ENCODE results near the gene AKAP17A.
"Not testable (repeated sequence)": the region's sequence is repeated elsewhere in the genome, so short reads cannot be mapped to it uniquely, and the experiment has no call there.

The AKAP17A gene

GRCh38 chrX:1574181-1574580 lies 17.2 kb upstream of the AKAP17A start:
- H3K27me3 Mint-ChIP-seq; H3K9me3 Mint-ChIP-seq; H3K36me3 Mint-ChIP-seq (ENCODE audit: low read depth); H3K27ac Mint-ChIP-seq; H3K4me3 Mint-ChIP-seq: not testable (repeated sequence)
- H3K4me1 Mint-ChIP-seq (ENCODE audit: low read depth), result peaks cover 18% of the 10 kb centered on the region

GRCh38 chrX:1576201-1576992 lies 15.0 kb upstream of the AKAP17A start:
- H3K27me3 Mint-ChIP-seq, result no peaks in the 10 kb centered on the region
- H3K9me3 Mint-ChIP-seq, result no peaks in the 10 kb centered on the region
- no peaks in the 10 kb centered on the region for H3K36me3 Mint-ChIP-seq (ENCODE audit: low read depth)
- peaks cover 10% of the 10 kb centered on the region for H3K4me1 Mint-ChIP-seq (ENCODE audit: low read depth)
- no peak overlapping the region for H3K27ac Mint-ChIP-seq
- H3K4me3 Mint-ChIP-seq, result no peak overlapping the region

GRCh38 chrX:1577845-1578244 lies 13.6 kb upstream of the AKAP17A start:
- H3K4me1 Mint-ChIP-seq (ENCODE audit: low read depth), result peaks cover 15% of the 10 kb centered on the region
- H3K4me3 Mint-ChIP-seq, result no peak overlapping the region
- no peaks in the 10 kb centered on the region for H3K36me3 Mint-ChIP-seq (ENCODE audit: low read depth)
- no peak overlapping the region for H3K27ac Mint-ChIP-seq
- no peaks in the 10 kb centered on the region for H3K9me3 Mint-ChIP-seq
- H3K27me3 Mint-ChIP-seq, result no peaks in the 10 kb centered on the region

GRCh38 chrX:1578511-1579173 lies 12.8 kb upstream of the AKAP17A start:
- Mint-ChIP-seq H3K36me3 (ENCODE audit: low read depth) (no peaks in the 10 kb centered on the region), H3K4me1 (ENCODE audit: low read depth) (peaks cover 23% of the 10 kb centered on the region), H3K4me3 (no peak overlapping the region), H3K9me3 (no peaks in the 10 kb centered on the region), H3K27me3 (no peaks in the 10 kb centered on the region), H3K27ac (no peak overlapping the region)

- H3K27me3 Mint-ChIP-seq, result no peaks in the 10 kb centered on the region
- H3K4me1 Mint-ChIP-seq (ENCODE audit: low read depth), result peaks cover 26% of the 10 kb centered on the region
- no peak overlapping the region for H3K4me3 Mint-ChIP-seq
Observed at GRCh38 chrX:1581132-1581531, 10.3 kb upstream of the AKAP17A start.

GRCh38 chrX:1582686-1583437 lies 8.5 kb upstream of the AKAP17A start:
- Mint-ChIP-seq H3K4me3 (peak overlapping the region; percentile 12), H3K36me3 (ENCODE audit: low read depth) (no peaks in the 10 kb centered on the region), H3K9me3 (no peaks in the 10 kb centered on the region), H3K4me1 (ENCODE audit: low read depth) (peaks cover 29% of the 10 kb centered on the region), H3K27ac (peak overlapping the region; percentile 83), H3K27me3 (no peaks in the 10 kb centered on the region)

More at GRCh38 chrX:1581132-1581531, 10.3 kb upstream of the AKAP17A start:
- no peaks in the 10 kb centered on the region for H3K36me3 Mint-ChIP-seq (ENCODE audit: low read depth)
- no peak overlapping the region for H3K27ac Mint-ChIP-seq
- H3K9me3 Mint-ChIP-seq, result no peaks in the 10 kb centered on the region

- Mint-ChIP-seq H3K9me3 (no peaks in the 10 kb centered on the region), H3K4me3 (no peak overlapping the region), H3K36me3 (ENCODE audit: low read depth) (no peaks in the 10 kb centered on the region), H3K27me3 (no peaks in the 10 kb centered on the region), H3K27ac (no peak overlapping the region), H3K4me1 (ENCODE audit: low read depth) (peaks cover 31% of the 10 kb centered on the region)
Observed at GRCh38 chrX:1584237-1585011, 7.0 kb upstream of the AKAP17A start.

- Mint-ChIP-seq H3K36me3 (ENCODE audit: low read depth) (no peaks in the 10 kb centered on the region), H3K9me3 (no peaks in the 10 kb centered on the region), H3K27ac (no peak overlapping the region), H3K4me1 (ENCODE audit: low read depth) (peaks cover 24% of the 10 kb centered on the region), H3K27me3 (no peaks in the 10 kb centered on the region), H3K4me3 (no peak overlapping the region)
Observed at GRCh38 chrX:1587161-1587560, 4.2 kb upstream of the AKAP17A start.

GRCh38 chrX:1589356-1590130 lies 1.9 kb upstream of the AKAP17A start:
- Mint-ChIP-seq H3K4me3 (no peak overlapping the region), H3K9me3 (no peaks in the 10 kb centered on the region), H3K36me3 (ENCODE audit: low read depth) (peaks cover 19% of the 10 kb centered on the region), H3K27me3 (no peaks in the 10 kb centered on the region), H3K27ac (peak overlapping the region; percentile 31), H3K4me1 (ENCODE audit: low read depth) (peaks cover 27% of the 10 kb centered on the region)

GRCh38 chrX:1591863-1592469 lies 562 bp downstream of the AKAP17A start:
- Mint-ChIP-seq H3K27me3 (no peaks in the 10 kb centered on the region), H3K9me3 (no peaks in the 10 kb centered on the region), H3K36me3 (ENCODE audit: low read depth) (peaks cover 39% of the 10 kb centered on the region), H3K4me3 (peak overlapping the region; percentile 92), H3K27ac (peak overlapping the region; percentile 94), H3K4me1 (ENCODE audit: low read depth) (peaks cover 31% of the 10 kb centered on the region)

GRCh38 chrX:1592470-1593142 lies 1.2 kb downstream of the AKAP17A start:
- Mint-ChIP-seq H3K27me3 (no peaks in the 10 kb centered on the region), H3K9me3 (no peaks in the 10 kb centered on the region), H3K4me1 (ENCODE audit: low read depth) (peaks cover 28% of the 10 kb centered on the region), H3K36me3 (ENCODE audit: low read depth) (peaks cover 44% of the 10 kb centered on the region), H3K4me3 (peak overlapping the region; percentile 92), H3K27ac (peak overlapping the region; percentile 94)

GRCh38 chrX:1593286-1594271 lies 2.2 kb downstream of the AKAP17A start:
- peak overlapping the region; percentile 92 for H3K4me3 Mint-ChIP-seq
- H3K36me3 Mint-ChIP-seq (ENCODE audit: low read depth), result peaks cover 49% of the 10 kb centered on the region
- H3K27ac Mint-ChIP-seq, result peak overlapping the region; percentile 76
- H3K9me3 Mint-ChIP-seq, result no peaks in the 10 kb centered on the region
- H3K4me1 Mint-ChIP-seq (ENCODE audit: low read depth), result peaks cover 28% of the 10 kb centered on the region
- no peaks in the 10 kb centered on the region for H3K27me3 Mint-ChIP-seq

Data from stimulated activated naive CD8-positive, alpha-beta T cell treated with anti-CD3 and anti-CD28 coated beads, Interleukin-15, Interleukin-2, amounts not matched to agents 100 ng/mL and 50 ng/mL, for 24 hours (primary cell).